Fibroblast of lung (primary cell): ENCODE measurements around the gene NPR1. TPM values are rescaled to one million over a fixed set of nuclear protein-coding genes. Genes with fewer than 3 reads are reported as not detected.

Experiments used
- DNase-seq, 2 donors: peaks; one replicate each; pipeline versions ENCODE4 v3.0.0 to v3.0.0-alpha.2; 2010; ENCODE audit warnings: low read depth in 2 of 2
- H2AFZ ChIP-seq: 2 replicates; pipeline ENCODE4 v1.5.1; 2012; ENCODE audit warnings: low read length, control low read depth, inconsistent platforms
- H3K27ac ChIP-seq: 2 replicates; pipeline ENCODE4 v1.5.1; 2011; ENCODE audit warnings: low read length, control low read depth; ENCODE audit not compliant: insufficient read depth
- H3K27me3 ChIP-seq: 2 replicates; pipeline ENCODE4 v1.5.1; 2011; ENCODE audit warnings: mild to moderate bottlenecking, low read length; ENCODE audit not compliant: control insufficient read depth, insufficient read depth
- H3K36me3 ChIP-seq: 2 replicates; pipeline ENCODE4 v1.5.1; 2011; ENCODE audit warnings: low read length; ENCODE audit not compliant: control insufficient read depth, insufficient read depth
- H3K4me1 ChIP-seq: 2 replicates; pipeline ENCODE4 v1.5.1; 2011; ENCODE audit warnings: low read length; ENCODE audit not compliant: control insufficient read depth, insufficient read depth; ENCODE audit errors: extremely low read depth
- H3K4me2 ChIP-seq: 2 replicates; pipeline ENCODE4 v1.5.1; 2011; ENCODE audit warnings: low read length, control low read depth; ENCODE audit not compliant: insufficient read depth; ENCODE audit errors: extremely low read depth
- H3K4me3 ChIP-seq, 4 experiments: fragments of 200-600 bp in 1 of 4; sonication (generic) in 1 of 4; replicated peaks in 1 of 4; 2 replicates each; pipeline ENCODE4 v1.5.1; 2011 to 2016; ENCODE audit warnings: low read length in 4 of 4, low read depth in 3 of 4, mild to moderate bottlenecking in 3 of 4, control low read depth in 2 of 4, inconsistent platforms in 1 of 4, mixed read lengths in 1 of 4; ENCODE audit not compliant: insufficient read depth in 1 of 4; ENCODE audit errors: control extremely low read depth in 1 of 4
- H3K79me2 ChIP-seq: 2 replicates; pipeline ENCODE4 v1.5.1; 2012; ENCODE audit warnings: mild to moderate bottlenecking, low read length, inconsistent platforms; ENCODE audit not compliant: control insufficient read depth, insufficient read depth
- H3K9ac ChIP-seq: 2 replicates; pipeline ENCODE4 v1.5.1; 2011; ENCODE audit warnings: mild to moderate bottlenecking, low read length, control low read depth; ENCODE audit not compliant: insufficient read depth
- H3K9me3 ChIP-seq: 2 replicates; pipeline ENCODE4 v1.5.1; 2012; ENCODE audit warnings: low read depth, low read length; ENCODE audit not compliant: control insufficient read depth, insufficient read depth
- H4K20me1 ChIP-seq: 2 replicates; pipeline ENCODE4 v1.5.1; 2011; ENCODE audit warnings: low read length; ENCODE audit not compliant: control insufficient read depth, insufficient read depth; ENCODE audit errors: extremely low read depth
- EZH2 ChIP-seq: IDR thresholded peaks from 2 replicates; pipeline ENCODE4 v1.5.1; 2012; ENCODE audit warnings: low read length, control low read depth, mild to moderate bottlenecking; ENCODE audit errors: missing control alignments
- polyA plus RNA-seq, 2 donors: library from polyadenylated mRNA; depleted of rRNA in 1 of 2; stranded (reverse) in 1 of 2; unstranded in 1 of 2; fragments of >200 nt; gene quantifications; 2 replicates each; pipeline ENCODE4 v1.2.1, GENCODE V29; 2011 to 2012; ENCODE audit warnings: missing spikeins in 1 of 2
- total RNA-seq: library from RNA; depleted of rRNA; stranded (reverse); fragments of >200 nt; gene quantifications from 2 replicates; pipeline ENCODE4 v1.2.1, GENCODE V29; 2014
- TF ChIP-seq, protein P1 (sequence below), 2 donors: IDR thresholded peaks in 1 of 2; conservative IDR thresholded peaks in 1 of 2; 1 replicate in 1 of 2; 2 replicates in 1 of 2; pipeline ENCODE4 v1.5.1; 2011 to 2012; ENCODE audit warnings: low read length in 2 of 2, control low read depth in 1 of 2, inconsistent platforms in 1 of 2, low read depth in 1 of 2, mild to moderate bottlenecking in 1 of 2

Gene NPR1
- total and polyA plus RNA-seq, 2 donors (not counting 1 experiment from before 2014, with no cell fraction given), result 0.14 to 0.66 TPM

DNA sequence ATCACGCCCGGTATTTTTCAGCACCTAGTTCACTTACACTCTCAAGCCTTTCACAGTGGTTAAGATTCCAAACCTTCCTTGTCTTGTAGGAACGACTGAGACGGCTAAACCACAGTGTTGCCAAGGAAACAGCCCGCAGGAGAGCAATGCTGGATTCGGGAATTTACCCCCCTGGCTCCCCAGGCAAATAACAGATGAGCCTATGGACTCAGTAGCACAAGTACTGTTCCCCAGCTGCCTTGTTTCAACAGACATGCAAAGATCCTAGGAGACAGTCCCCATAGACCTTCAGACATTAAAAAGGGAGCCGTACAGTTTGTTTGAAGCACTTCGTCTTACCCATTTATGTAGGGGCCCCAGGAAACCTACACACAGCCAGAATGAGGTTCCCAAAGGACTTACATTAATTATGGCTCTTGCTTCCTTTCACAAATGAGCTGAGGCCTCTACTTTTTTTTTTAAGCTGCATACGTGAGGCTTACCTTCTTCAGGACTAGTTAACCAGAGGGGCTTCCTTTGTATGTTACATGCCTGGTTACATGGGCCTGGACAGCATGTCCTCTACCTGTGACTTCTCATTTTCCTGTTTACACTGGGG, 17.3 kb upstream of the NPR1 start:
- no peak for TF ChIP-seq EZH2
- TF ChIP-seq, protein P1, sequence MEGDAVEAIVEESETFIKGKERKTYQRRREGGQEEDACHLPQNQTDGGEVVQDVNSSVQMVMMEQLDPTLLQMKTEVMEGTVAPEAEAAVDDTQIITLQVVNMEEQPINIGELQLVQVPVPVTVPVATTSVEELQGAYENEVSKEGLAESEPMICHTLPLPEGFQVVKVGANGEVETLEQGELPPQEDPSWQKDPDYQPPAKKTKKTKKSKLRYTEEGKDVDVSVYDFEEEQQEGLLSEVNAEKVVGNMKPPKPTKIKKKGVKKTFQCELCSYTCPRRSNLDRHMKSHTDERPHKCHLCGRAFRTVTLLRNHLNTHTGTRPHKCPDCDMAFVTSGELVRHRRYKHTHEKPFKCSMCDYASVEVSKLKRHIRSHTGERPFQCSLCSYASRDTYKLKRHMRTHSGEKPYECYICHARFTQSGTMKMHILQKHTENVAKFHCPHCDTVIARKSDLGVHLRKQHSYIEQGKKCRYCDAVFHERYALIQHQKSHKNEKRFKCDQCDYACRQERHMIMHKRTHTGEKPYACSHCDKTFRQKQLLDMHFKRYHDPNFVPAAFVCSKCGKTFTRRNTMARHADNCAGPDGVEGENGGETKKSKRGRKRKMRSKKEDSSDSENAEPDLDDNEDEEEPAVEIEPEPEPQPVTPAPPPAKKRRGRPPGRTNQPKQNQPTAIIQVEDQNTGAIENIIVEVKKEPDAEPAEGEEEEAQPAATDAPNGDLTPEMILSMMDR (conservative IDR thresholded peaks at IDR 0.05 in 1 of 2, IDR thresholded peaks at IDR 0.05 in 1 of 2; ENCODE audit: low read depth in 1 of 2, low read length in 2 of 2), result no peak
- no peak overlapping the region for H3K9ac ChIP-seq
- no peak overlapping the region for H3K4me3 ChIP-seq
- no peak overlapping the region for H3K27ac ChIP-seq
- no peaks in the 10 kb centered on the region for H3K27me3 ChIP-seq
- no peak overlapping the region for H3K4me2 ChIP-seq
- H2AFZ ChIP-seq, result no peak overlapping the region
- peaks cover 11% of the 10 kb centered on the region for H3K36me3 ChIP-seq
- no peaks in the 10 kb centered on the region for H4K20me1 ChIP-seq
- H3K79me2 ChIP-seq, result peaks cover 12% of the 10 kb centered on the region
- H3K4me1 ChIP-seq, result peaks cover 4% of the 10 kb centered on the region
- DNase-seq, result peak in 1 of 2 donors; percentile 82
- H3K9me3 ChIP-seq, result no peaks in the 10 kb centered on the region

GRCh38 chr1:153662269-153662668, 16.2 kb upstream of the NPR1 start:
- Histone ChIP-seq H3K79me2 (peaks cover 13% of the 10 kb centered on the region), H3K9ac (no peak overlapping the region), H3K4me3 (no peak overlapping the region), H3K4me2 (no peak overlapping the region), H3K4me1 (peaks cover 4% of the 10 kb centered on the region), H3K36me3 (peaks cover 15% of the 10 kb centered on the region), H3K27me3 (no peaks in the 10 kb centered on the region), H4K20me1 (no peaks in the 10 kb centered on the region), H3K9me3 (no peaks in the 10 kb centered on the region), H3K27ac (no peak overlapping the region), H2AFZ (no peak overlapping the region)
- TF ChIP-seq EZH2, result no peak
- TF ChIP-seq, protein P1 (conservative IDR thresholded peaks at IDR 0.05 in 1 of 2, IDR thresholded peaks at IDR 0.05 in 1 of 2; ENCODE audit: low read depth in 1 of 2, low read length in 2 of 2), result no peak
- no peak for DNase-seq

GRCh38 chr1:153663211-153663610, 15.3 kb upstream of the NPR1 start:
- Histone ChIP-seq H3K4me2 (no peak overlapping the region), H3K27me3 (no peaks in the 10 kb centered on the region), H3K79me2 (peaks cover 18% of the 10 kb centered on the region), H3K4me1 (peaks cover 4% of the 10 kb centered on the region), H2AFZ (no peak overlapping the region), H4K20me1 (no peaks in the 10 kb centered on the region), H3K36me3 (peaks cover 17% of the 10 kb centered on the region), H3K9me3 (no peaks in the 10 kb centered on the region), H3K4me3 (no peak overlapping the region), H3K27ac (no peak overlapping the region), H3K9ac (no peak overlapping the region)
- TF ChIP-seq, protein P1 (conservative IDR thresholded peaks at IDR 0.05 in 1 of 2, IDR thresholded peaks at IDR 0.05 in 1 of 2; ENCODE audit: low read depth in 1 of 2, low read length in 2 of 2), result no peak
- no peak for TF ChIP-seq EZH2
- peak; percentile 50 to 60 for DNase-seq
